K562 (cell line): ENCODE measurements around the gene CSF1.

Experiments
- BRCA1 ChIP-seq, 2 experiments: fragments of 450-650 bp in 1 of 2; sonication (generic) in 1 of 2; formaldehyde crosslinking in 1 of 2; IDR thresholded peaks; 2 replicates each; pipeline versions ENCODE4 v1.5.0 to v1.6.1; 2017 to 2020; ENCODE audit warnings: mild to moderate bottlenecking in 1 of 2, missing genetic modification reagents in 1 of 2
- CXXC5 ChIP-seq: fragments of 250-450 bp; sonication (Bioruptor Pico); IDR thresholded peaks from 2 replicates; pipeline ENCODE4 v1.8.0; 2022; ENCODE audit warnings: inconsistent platforms, mild to moderate bottlenecking, moderate library complexity
- EWSR1 ChIP-seq: fragments of 450-650 bp; IDR thresholded peaks from 2 replicates; pipeline ENCODE4 v1.6.1; 2018; ENCODE audit warnings: borderline replicate concordance, mild to moderate bottlenecking, low read depth, moderate library complexity; ENCODE audit not compliant: partially characterized antibody
- FOXA1 ChIP-seq: fragments of 450-650 bp; IDR thresholded peaks from 2 replicates; pipeline ENCODE4 v1.6.1; 2016; ENCODE audit warnings: mild to moderate bottlenecking, borderline replicate concordance
- GTF2A2 ChIP-seq: IDR thresholded peaks from 2 replicates; pipeline ENCODE4 v1.6.1; 2016; ENCODE audit warnings: mild to moderate bottlenecking, missing genetic modification characterization, missing compliant biosample characterization
- GTF2F1 ChIP-seq: IDR thresholded peaks from 2 replicates; pipeline ENCODE4 v1.6.1; 2011; ENCODE audit warnings: low read depth, low read length, improper control_type of control experiment
- ILK ChIP-seq: fragments of 450-650 bp; IDR thresholded peaks from 2 replicates; pipeline ENCODE4 v1.6.1; 2016; ENCODE audit warnings: missing genetic modification characterization, low read depth, mild to moderate bottlenecking, missing compliant biosample characterization, moderate library complexity, borderline replicate concordance
- NFE2 ChIP-seq: IDR thresholded peaks from 2 replicates; pipeline ENCODE4 v1.6.1; 2014; ENCODE audit warnings: antibody characterized with exemption, low read depth
- PPARD ChIP-seq: fragments of 250-450 bp; sonication (Bioruptor Pico); IDR thresholded peaks from 2 replicates; pipeline ENCODE4 v1.8.0; 2022; ENCODE audit warnings: inconsistent platforms, mild to moderate bottlenecking, moderate library complexity
- ZNF717 ChIP-seq: fragments of 250-450 bp; sonication (Bioruptor Pico); IDR thresholded peaks from 2 replicates; pipeline ENCODE4 v1.5.0; 2021
- TF ChIP-seq, protein P1 (sequence below): fragments of 200-800 bp; sonication (Bioruptor generic); IDR thresholded peaks from 2 replicates; pipeline ENCODE4 v1.6.1; 2016; ENCODE audit warnings: missing genetic modification characterization, missing compliant biosample characterization
- TF ChIP-seq, protein P2 (sequence below), 3 experiments: IDR thresholded peaks in 2 of 3; conservative IDR thresholded peaks in 1 of 3; 2 replicates each; pipeline ENCODE4 v1.5.1; 2011 to 2012; ENCODE audit warnings: low read length in 3 of 3, mild to moderate bottlenecking in 3 of 3, control low read depth in 2 of 3, improper control_type of control experiment in 1 of 3, inconsistent platforms in 1 of 3, low read depth in 1 of 3, mixed read lengths in 1 of 3, moderate library complexity in 1 of 3; ENCODE audit not compliant: insufficient read depth in 2 of 3
- TF ChIP-seq, protein P3 (sequence below): sonication (generic); formaldehyde crosslinking; IDR thresholded peaks from 2 replicates; pipeline ENCODE4 v1.8.0; 2022; ENCODE audit warnings: mild to moderate bottlenecking, low read depth, missing genetic modification reagents
- TF ChIP-seq, protein P4 (sequence below): fragments of 450-650 bp; formaldehyde crosslinking; IDR thresholded peaks from 2 replicates; pipeline ENCODE4 v1.4.0; 2022; ENCODE audit warnings: mild to moderate bottlenecking, moderate library complexity

DNA sequence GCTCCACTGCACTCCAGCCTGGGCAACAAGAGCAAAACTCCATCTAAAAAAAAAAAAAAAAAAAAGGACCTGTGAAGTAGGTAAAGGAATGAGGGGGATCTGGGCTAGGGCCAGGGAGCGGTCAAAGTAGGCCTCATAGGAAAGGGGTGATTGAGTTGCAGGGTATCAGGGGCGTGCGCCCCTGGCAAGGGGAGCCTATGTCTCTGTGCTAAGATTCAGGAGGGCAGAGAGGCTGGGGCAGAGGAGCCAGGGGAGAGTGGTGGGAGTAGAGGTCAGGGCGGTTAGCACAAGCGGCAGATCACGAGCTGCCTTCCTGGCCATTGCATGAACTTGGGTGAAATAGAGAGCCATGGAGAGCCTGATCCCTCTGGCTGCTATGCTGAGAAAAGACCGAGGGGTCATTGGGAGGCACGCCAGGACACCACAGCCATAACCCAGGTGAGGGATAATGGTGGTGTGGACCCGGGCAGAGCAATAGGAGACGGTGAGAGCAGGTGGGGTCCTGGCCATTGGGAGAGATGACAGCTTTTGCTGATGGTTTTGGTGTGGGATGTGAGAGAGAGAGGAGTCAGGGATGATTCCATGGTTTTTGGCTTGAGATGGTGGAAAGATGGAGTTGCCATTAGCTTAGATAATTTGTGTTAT is 30.6 kb upstream of the CSF1 start:
- TF ChIP-seq, protein P1, sequence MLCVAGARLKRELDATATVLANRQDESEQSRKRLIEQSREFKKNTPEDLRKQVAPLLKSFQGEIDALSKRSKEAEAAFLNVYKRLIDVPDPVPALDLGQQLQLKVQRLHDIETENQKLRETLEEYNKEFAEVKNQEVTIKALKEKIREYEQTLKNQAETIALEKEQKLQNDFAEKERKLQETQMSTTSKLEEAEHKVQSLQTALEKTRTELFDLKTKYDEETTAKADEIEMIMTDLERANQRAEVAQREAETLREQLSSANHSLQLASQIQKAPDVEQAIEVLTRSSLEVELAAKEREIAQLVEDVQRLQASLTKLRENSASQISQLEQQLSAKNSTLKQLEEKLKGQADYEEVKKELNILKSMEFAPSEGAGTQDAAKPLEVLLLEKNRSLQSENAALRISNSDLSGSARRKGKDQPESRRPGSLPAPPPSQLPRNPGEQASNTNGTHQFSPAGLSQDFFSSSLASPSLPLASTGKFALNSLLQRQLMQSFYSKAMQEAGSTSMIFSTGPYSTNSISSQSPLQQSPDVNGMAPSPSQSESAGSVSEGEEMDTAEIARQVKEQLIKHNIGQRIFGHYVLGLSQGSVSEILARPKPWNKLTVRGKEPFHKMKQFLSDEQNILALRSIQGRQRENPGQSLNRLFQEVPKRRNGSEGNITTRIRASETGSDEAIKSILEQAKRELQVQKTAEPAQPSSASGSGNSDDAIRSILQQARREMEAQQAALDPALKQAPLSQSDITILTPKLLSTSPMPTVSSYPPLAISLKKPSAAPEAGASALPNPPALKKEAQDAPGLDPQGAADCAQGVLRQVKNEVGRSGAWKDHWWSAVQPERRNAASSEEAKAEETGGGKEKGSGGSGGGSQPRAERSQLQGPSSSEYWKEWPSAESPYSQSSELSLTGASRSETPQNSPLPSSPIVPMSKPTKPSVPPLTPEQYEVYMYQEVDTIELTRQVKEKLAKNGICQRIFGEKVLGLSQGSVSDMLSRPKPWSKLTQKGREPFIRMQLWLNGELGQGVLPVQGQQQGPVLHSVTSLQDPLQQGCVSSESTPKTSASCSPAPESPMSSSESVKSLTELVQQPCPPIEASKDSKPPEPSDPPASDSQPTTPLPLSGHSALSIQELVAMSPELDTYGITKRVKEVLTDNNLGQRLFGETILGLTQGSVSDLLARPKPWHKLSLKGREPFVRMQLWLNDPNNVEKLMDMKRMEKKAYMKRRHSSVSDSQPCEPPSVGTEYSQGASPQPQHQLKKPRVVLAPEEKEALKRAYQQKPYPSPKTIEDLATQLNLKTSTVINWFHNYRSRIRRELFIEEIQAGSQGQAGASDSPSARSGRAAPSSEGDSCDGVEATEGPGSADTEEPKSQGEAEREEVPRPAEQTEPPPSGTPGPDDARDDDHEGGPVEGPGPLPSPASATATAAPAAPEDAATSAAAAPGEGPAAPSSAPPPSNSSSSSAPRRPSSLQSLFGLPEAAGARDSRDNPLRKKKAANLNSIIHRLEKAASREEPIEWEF (CRISPR knock-in tag): no peak
- no peak for TF ChIP-seq NFE2
- TF ChIP-seq BRCA1 (IDR thresholded peaks at IDR 0.05): no peak
- TF ChIP-seq BRCA1 (CRISPR knock-in tag; IDR thresholded peaks at IDR 0.05): no peak
- TF ChIP-seq, protein P2, sequence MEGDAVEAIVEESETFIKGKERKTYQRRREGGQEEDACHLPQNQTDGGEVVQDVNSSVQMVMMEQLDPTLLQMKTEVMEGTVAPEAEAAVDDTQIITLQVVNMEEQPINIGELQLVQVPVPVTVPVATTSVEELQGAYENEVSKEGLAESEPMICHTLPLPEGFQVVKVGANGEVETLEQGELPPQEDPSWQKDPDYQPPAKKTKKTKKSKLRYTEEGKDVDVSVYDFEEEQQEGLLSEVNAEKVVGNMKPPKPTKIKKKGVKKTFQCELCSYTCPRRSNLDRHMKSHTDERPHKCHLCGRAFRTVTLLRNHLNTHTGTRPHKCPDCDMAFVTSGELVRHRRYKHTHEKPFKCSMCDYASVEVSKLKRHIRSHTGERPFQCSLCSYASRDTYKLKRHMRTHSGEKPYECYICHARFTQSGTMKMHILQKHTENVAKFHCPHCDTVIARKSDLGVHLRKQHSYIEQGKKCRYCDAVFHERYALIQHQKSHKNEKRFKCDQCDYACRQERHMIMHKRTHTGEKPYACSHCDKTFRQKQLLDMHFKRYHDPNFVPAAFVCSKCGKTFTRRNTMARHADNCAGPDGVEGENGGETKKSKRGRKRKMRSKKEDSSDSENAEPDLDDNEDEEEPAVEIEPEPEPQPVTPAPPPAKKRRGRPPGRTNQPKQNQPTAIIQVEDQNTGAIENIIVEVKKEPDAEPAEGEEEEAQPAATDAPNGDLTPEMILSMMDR (IDR thresholded peaks at IDR 0.05 in 2 of 3, conservative IDR thresholded peaks at IDR 0.05 in 1 of 3; ENCODE audit: insufficient read depth in 2 of 3, low read depth in 1 of 3, low read length in 3 of 3): no peak
- no peak for TF ChIP-seq FOXA1
- TF ChIP-seq GTF2F1: no peak
- TF ChIP-seq, protein P3, sequence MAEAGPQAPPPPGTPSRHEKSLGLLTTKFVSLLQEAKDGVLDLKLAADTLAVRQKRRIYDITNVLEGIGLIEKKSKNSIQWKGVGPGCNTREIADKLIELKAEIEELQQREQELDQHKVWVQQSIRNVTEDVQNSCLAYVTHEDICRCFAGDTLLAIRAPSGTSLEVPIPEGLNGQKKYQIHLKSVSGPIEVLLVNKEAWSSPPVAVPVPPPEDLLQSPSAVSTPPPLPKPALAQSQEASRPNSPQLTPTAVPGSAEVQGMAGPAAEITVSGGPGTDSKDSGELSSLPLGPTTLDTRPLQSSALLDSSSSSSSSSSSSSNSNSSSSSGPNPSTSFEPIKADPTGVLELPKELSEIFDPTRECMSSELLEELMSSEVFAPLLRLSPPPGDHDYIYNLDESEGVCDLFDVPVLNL (CRISPR knock-in tag): no peak
- no peak for TF ChIP-seq EWSR1
- TF ChIP-seq, protein P4, sequence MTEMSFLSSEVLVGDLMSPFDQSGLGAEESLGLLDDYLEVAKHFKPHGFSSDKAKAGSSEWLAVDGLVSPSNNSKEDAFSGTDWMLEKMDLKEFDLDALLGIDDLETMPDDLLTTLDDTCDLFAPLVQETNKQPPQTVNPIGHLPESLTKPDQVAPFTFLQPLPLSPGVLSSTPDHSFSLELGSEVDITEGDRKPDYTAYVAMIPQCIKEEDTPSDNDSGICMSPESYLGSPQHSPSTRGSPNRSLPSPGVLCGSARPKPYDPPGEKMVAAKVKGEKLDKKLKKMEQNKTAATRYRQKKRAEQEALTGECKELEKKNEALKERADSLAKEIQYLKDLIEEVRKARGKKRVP (CRISPR knock-in tag): no peak
- TF ChIP-seq GTF2A2 (tag): no peak
- no peak for TF ChIP-seq ILK (tag)
- no peak for TF ChIP-seq PPARD (CRISPR knock-in tag)
- TF ChIP-seq CXXC5 (CRISPR knock-in tag): no peak
- no peak for TF ChIP-seq ZNF717 (CRISPR knock-in tag)
